ENCODE results near the gene TBCD.
A peak's percentile ranks its signal among the peaks of the same experiment; 100 is the strongest.

TBCD gene

DNA sequence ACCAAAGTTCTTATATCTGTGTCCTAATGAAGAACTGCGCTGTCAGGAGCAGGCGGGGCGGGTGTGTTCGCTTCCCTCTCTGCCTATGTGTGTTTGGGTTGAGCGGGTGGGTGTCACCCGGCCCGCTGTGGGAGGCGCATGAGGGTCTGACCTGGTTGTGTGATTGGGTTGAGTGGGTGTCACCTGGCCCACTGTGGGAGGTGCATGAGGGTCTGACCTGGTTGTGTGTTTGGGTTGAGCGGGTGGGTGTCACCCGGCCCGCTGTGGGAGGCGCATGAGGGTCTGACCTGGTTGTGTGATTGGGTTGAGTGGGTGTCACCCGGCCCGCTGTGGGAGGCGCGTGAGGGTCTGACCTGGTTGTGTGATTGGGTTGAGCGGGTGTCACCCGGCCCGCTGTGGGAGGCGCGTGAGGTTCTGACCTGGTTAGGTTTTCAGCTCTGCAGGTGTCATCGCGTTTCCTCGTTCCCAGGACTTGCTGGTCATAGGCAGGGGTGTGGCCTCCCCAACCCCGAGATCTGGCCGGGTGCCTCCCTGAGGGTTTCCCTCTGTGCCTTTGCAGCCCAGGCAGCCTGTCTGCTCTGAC lies 157.5 kb downstream of the TBCD start:
- DNase-seq = no peak

DNA sequence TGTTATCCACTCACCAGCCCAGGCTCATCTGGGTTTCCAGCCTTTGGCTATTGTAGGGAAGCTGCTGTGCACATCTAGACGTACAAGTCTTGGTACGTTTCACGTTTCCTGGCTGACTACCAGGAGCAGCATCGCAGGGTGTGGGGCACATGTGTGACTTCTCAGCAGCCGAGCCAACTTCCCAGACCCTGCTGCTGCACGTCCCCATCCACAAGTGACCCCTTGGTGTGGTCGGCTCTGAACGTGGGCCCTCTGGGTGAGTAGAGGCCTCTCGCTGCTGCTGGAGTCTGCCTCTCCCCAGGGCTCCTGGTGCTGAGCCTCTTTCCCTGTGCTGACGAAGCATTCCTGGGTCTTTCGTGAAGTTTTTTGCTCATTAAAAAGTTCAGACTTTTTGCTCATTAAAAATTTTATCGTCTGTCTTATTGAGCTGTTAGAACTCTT lies 158.2 kb downstream of the TBCD start:
- DNase-seq = no peak

DNA sequence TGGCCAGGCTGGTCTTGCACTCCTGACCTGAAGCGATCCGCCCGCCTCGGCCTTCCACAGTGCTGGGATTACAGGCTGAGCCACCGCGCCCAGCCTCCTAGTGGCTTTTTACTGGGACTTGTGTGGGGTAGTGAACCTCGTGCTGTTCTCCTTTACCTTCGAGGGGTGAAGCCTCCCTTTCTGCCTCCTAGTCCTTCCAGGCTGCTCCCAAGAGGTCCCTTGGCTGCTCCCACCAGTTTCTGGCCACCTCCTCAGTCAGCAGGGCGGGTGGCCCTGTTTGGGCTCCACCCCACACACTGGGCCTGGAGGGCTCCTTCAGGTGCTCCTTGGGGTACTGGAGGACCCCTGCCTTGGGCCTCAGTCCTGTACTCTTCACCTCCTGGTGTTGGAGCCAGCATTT lies 158.9 kb downstream of the TBCD start:
- no peak for DNase-seq

DNA sequence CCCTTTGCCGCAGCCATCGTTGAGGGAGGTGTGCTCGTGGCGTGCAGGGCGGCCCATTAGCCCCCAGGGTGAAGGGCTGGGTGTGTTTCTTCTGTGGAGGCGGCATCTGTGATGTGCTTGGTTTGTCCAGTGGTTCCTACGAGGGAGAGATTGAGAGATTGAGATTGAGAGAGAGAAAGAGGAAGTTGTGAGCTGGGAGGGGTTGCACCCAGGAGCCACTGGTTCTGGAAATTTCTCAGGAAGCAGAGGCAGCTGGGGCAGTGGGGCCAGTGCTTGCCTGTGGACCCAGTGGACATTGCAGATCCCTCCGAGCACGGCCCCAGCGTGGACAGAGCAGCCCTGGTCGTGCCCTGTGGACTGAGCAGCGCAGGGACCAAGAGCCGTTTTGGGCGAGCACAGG lies 160.0 kb downstream of the TBCD start:
- no peak for DNase-seq

DNA sequence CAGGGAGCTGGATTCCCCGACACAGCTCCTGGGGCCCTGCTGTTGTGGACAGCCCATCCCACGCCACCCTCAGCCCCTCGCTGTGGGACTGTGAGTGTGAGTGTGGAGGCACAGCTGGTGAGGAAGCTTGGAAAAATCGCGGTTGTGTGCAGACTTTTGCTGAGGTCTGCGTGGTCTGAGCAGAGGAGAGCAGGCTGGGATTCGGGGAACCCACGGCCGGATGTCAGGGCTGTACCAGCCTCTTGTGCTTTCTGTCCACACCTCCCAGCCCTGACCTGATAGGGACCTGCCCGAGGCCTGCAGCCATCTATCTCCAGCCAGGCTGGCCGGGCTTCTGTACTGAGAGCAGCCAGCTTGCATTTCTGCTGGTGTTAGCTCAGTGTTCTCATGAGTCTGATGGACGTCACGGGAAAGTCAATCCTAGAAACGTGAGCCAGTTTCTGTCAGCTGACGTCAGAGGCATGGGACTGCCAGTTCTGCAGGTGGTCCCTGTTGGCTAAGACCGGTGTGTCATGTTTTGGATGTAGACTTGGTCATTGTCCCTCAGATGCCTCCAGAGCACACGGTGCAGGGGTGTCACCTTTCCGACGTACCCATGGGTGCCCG lies 160.7 kb downstream of the TBCD start:
- DNase-seq = no peak

DNA sequence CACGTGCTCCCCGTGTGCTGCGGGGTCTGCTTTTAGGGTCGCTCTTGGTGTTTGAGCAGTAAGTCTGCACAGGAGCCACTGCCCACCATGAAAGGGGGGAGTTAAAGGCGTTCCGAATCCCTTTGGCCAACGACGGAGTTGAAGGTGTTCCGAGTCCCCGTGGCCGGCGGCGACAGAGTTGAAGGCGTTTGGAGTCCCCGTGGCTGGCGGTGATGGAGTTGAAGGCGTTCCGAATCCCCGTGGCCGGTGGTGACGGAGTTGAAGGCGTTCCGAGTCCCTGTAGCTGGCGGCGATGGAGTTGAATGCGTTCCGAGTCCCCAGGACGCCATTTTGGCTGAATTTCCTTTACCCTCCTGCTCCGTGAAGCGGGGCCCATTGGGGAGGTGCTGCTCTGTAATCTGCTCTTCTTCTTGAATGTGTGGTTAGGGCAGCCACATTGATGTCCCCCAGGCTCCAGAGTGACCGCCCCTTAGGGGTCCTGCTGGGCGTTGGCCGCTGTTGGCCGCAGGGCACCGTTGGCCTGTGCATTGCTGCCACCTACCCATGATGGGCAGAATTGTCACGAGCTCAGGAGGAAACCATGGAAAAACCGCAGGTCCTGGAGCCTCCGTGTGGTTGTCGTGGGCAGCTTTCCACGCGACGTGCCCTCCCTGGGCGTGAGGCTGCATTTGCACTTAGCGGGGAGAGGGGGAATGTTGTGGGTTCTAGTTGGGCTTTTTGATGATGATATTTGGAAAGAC lies 161.6 kb downstream of the TBCD start:
- DNase-seq = no peak

DNA sequence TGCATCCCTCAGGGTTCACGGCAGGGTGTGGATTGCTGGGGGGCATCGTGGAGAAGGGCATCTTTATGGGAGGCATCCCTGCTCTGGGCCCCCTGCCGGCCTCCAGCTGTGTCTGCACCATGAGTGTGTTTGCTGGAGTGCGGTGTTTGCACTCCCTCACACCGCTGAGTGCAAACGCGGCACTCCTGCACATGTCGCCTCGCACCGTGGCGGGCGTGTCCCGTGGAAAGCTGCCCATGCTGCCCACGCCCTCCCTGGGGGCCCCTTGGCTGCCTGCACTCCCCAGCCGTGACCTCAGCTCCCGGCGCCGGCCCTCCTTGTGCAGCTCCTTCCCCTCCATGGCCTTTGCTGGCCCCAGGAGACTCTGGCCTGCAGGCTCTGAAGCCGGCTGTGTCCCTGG lies 162.5 kb downstream of the TBCD start:
- no peak for DNase-seq

DNA sequence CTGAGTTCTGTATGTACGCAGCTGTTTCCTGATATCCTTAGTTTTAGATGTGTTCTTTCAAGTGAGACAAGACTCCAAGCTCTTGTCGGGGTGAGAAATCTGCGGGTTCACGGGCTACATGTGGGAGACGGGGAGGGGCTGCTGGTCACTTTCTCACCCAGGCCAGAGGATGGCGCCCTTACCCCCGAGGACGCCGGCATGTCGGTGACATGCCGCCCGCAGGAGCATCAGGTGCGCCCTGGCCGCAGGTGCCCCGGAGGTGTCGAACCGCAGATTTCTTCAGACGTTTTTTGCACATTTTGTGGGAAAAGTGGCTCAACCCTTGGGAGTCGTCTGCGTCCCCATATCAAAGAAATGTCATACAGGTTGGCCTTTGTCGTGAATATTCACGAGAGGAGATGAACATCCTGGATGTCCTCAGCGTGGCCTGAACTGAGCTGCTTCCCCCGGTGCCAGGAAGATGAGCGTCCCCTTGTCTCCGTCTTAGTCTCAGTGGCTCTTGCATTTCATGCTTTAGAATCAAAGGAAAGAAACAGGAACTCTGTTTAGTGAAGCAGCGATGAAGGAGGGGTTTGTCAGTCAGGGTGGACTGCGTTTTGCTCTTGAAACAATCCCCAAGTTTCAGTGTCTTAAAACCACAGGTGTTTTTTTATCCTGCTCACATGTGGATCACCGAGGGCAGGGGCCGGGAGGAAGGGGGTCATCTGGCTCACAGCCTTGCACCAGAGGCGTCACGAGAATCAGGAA lies 163.3 kb downstream of the TBCD start:
- no peak for DNase-seq

DNA sequence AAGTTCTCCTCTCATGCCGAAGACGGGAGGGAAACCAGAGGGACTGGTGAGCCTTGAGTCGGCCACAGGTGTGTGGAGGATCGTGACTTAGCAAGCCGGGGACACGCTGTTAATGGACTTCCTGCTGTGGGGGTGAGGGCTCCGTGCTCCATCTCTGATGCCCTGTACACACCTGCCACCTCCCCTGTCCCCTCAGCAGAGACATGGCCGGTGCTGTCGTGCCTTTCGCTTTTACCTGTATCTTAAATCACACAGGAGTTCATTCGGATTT lies 163.8 kb downstream of the TBCD start:
- DNase-seq = no peak

DNA sequence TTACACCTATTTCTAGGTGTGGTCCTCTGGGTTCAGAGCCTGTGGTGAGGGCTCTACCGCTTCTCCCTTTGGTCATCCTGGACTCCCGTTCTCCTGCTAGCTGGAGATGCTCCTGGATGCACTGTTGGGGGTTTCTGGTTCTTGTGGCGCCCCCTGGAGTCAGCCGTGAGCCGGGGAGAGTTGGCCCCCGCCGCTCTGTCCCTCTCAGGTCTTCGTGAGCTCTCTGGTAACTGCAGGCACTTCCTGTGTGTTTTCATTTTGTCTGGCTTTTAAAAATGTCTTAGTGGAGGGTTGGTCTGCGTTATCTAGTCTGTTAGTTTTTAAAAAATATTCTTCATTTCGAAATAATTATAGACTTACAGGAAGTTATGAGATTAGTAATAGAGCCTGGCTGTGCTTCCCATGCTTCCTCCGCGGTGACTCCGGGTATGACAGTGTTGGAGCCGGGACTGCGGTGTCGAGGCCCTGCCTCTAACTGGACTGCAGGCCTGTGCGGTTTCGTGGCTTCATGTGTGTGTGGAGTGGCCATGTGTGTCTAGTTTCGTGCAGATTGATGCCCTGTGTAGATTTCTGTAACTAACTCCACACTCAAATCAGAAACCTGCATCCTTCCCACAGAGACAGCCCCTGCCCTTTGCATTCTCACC lies 166.0 kb downstream of the TBCD start:
- peak; percentile 6 for DNase-seq

DNA sequence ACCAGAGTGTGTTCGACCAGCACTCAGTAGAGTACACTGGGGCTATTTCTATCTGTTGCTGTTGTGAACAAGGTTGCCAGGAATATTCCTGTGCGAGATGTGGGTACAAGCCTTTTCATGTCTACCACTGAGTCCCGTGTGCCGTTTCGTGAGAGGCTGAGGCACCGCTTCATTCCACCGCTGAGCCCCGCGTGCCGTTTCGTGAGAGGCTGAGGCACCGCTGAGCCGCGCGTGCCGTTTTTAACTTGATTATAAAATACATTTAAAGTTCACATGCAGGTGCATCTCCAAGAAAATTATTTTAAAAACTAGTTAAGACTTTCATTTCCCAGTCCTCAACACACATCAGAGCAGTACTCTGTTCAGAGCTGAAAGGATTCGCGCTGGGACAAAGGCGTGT lies 166.6 kb downstream of the TBCD start:
- no peak for DNase-seq

DNA sequence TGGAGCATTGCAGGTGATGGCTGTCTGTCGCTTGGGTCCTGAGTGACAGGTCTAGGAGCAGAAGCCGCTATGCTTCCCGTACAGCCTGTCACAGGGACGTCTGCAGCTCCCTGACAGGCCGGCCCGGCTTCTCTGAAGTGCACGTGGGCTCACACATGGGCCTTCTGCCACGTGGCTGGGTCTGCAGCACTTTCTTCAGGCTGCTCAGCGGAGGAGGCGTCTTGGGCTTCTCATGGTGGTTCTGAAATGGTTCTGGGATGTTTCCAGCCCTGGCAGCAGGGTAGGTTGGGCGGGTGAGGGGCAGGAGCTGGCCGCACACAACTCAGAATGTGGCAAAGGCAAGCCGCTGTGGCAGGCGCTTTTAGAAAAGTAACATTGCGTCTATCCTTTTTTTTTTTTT lies 168.3 kb downstream of the TBCD start:
- DNase-seq = no peak

DNA sequence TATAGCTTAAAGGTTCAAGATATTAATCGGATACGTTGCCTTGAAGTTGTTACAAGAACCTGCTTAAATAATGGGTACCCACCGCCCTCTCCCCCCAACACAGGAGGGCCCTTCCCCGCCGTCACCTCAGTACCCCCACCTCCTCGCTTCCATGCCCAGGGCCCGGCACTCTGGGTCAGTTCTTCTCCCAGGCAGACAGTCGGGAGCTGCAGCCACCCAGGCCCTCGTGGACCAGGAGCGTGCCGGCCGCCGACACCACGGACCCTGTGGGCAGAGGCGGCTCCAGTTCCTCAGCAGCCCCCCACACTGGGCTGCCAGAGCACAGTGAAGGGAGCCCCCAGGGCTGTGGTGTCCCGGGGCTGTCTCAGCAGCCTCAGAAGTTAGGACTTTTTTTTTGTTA lies 168.8 kb downstream of the TBCD start:
- DNase-seq = no peak

DNA sequence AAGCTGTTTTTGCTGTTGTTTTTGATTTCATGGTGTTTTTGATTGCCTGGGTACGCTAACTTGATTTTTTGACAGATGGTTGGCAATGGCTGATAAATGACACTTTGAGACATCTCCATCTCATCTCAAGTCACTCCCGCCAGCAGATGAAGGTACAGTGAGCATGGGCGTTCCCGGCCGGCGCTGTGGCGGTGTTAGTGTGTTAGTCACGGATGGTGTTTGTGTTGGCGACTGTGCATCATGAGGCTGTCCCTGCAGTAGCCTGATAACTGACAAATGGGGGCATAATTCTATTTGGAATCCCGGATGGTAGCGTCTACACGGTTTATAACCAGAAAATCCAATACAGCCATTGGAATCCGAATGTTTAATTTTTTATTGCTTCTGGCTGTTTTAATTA lies 169.6 kb downstream of the TBCD start:
- no peak for DNase-seq

DNA sequence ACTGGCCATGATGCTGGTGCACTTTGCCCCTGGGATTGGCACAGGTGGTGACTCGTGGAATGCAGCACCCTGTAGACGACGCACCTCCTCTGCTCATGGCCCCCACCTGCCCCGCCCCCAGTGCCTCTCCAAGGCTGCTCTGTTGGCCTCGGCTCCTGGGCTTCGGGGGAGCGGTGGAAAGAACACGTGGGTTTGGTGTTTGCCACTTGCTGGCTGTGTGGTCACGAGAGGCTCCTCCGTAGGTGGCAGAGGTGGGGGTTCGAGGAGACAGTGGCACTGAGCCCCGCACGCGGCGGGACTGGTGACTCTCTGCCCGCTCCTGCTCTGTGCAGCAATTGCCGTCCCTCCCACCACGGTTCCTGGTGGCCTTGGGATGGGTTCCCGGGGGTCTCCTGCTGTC lies 170.8 kb downstream of the TBCD start:
- no peak for DNase-seq

DNA sequence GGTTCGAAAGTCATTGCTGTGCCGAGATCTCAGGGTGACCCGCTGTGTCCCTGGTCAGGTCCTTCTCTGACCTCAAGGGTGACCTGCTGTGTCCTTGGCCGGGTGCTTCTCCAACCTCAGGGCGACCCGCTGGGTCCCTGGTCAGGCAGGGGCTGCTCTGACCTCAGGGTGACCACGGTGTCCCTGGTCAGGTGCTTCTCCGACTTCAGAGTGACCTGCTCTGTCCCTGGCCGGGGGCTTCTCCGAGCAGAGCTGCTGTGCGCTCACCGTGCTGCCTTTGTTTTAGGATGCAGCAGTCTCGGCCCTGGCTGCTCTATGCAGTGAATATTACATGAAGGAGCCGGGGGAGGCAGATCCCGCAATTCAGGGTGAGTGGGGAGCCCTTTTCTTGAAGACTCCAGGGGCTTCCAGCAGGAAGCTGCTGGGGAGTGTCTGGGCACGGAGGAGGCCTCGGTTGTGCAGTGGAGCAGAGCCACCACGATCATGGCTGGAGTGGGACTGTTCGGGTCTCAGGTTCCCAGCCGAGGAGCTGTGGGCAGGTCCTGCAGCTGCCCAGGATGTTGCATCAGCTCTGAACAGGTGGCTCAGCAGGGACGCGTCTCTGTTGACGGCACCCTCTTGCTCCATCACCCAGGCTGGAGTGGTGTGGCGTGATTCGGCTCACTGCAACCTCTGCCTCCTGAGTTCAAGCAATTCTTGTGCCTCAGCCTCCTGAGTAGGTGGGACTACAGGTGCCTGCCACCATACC lies 171.7 kb downstream of the TBCD start:
- DNase-seq = no peak

DNA sequence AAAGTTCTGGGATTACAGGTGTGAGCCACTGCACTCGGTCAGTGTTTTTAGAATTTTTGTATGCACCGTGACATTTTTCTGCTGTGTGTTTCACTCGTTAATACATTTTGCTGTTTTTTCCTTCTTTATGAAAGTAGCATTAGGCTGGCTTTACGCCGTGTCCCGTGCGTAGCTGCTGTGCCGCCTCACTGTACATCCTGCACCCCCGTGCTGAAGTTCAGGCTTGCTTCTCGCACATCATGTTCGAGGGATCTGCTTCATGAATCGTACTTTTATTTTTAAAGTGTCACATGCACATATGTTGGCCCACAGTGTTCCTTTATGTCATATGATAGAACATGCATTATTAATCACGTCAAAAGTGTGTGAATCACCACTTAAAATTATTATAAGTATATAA lies 172.3 kb downstream of the TBCD start:
- no peak for DNase-seq

DNA sequence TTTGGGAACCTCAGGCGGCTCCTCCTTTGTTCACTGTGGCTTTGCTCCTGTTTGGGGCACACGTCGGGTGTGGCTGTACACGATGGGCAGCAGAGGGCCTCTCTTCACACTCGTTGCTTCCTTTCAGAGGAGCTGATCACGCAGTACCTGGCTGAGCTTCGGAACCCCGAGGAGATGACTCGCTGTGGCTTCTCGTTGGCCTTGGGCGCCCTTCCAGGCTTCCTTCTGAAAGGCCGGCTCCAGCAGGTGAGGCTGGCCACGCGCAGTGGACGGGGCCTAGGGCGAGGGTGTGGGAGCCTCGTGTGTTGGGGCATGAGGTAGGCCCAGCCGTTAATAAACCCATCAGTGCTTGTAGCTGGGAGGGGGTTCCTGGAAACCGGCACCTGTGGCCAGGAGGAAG lies 172.9 kb downstream of the TBCD start:
- DNase-seq = no peak

DNA sequence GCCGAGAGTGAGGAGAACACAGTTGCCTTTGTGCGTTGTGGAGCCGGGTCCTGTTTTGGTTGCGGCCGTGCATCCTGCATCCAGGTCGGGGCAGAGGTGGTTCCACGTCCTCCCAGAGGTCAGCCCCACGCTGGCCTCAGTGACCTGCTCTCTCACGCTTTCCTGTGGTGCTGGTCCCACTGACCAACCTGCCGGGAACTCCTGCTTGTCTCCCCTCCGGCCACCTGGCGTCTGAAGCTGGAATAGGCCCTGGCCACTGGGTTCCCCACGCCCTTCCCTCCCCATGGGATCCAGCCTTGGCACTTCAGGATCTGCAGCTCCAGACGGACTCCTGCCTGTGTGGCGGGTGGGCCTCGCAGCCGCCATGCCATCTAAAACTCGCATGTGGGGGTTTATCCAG lies 173.5 kb downstream of the TBCD start:
- DNase-seq = no peak

DNA sequence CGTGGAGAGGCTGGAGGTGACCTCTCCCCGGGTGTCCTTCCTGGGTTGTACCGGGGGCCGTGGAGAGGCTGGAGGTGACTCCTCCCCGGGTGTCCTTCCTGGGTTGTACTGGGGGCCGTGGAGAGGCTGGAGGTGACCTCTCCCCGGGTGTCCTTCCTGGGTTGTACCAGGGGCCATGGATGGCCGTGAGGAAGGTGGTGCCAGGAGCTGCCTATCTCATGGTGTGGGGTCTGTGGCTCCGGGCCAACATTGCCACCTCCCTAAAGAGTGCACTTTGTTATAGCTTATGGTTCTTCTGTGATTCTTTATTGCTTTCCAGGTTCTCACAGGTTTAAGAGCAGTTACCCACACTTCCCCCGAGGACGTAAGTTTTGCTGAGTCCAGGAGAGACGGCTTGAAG lies 174.2 kb downstream of the TBCD start:
- DNase-seq = no peak

DNA sequence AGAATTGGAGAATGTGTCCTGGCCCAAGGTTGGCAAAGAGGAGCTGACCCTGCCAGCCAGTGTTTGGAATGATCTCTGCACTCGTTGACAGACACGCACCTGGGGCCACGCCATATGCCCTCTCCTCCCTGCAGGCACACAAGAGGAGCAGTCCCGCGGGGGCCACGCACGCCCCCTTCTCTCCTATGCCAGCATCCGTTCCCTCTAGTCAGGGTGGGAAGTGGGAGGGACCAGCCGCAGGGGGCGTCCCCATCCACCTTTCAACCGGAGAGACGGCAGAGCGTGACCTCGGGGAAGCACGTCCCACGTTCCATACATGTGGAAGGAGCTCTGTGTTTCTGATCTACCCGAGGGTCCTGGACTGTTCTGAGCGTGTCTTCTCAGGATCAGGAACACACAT lies 174.9 kb downstream of the TBCD start:
- no peak for DNase-seq

DNA sequence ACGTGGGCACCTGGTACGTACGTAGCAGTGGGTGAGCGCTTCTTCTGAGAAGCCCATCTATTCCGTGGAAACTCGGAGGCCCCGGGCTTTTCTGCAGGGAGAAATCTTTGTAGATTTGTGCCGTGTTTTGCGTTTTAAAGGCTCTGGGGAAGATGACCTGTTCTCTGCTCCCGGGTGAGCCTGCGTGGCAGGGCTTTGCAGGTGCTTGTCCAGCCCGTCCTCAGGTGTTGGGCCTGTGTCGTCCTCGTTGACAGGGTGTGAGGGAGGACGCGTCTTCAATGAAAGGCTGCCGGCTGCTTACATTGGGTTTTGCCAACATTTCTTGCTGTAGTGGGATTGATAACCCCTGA lies 175.4 kb downstream of the TBCD start:
- DNase-seq = no peak

Data from EL (cell line).